Smooth muscle cell of the brain vasculature (primary cell): ENCODE measurements around the gene DIS3L.
"Not testable (repeated sequence)": the region's sequence is repeated elsewhere in the genome, so short reads cannot be mapped to it uniquely, and the experiment has no call there.

Source experiments
- DNase-seq: peaks from one replicate; pipeline ENCODE4 v3.0.0-alpha.2; 2012; ENCODE audit warnings: low read depth, low spot score

Gene DIS3L

DNA sequence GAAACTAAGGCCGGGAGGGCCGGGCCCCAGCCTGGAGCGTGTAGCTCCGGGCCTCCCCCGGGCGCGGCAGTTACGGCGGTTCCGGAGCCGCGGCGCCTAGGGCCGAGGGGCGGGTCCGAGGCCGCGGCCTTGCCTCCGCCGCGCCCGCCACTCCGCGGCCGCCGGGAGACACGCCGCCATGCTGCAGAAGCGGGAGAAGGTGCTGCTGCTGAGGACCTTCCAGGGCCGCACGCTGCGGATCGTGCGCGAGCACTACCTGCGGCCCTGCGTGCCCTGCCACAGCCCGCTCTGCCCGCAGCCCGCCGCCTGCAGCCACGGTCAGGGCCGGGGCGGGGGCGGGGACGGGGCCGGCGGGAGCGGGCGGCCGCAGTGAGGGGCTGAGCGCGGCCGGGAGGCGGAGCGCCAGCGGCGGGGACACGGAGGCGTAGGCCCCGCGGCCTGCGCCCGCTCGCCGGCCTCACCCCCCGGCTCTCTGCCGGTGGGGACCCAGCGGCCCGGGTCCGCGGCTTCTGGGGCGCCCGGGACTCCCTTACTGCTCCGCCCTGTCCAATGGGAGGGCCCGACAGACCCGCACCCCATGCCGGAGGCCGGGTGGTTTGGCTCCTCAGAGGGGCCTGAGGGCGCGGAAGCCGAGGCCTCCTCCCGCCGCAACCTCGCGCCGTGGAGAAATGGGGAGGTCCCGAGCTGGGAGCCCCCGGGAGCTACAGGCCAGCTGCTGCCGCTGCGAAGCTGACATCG, at the start of gene DIS3L:
TSS of gene DIS3L (plus strand) at position 150 of the 738 bp plus-strand sequence. CDS start at position 179, 29 bp downstream.
- DNase-seq: no peak

- not testable (repeated sequence) for DNase-seq
Measured at GRCh38 chr15:66245832-66246231, 47.5 kb upstream of the DIS3L start.

- DNase-seq: no peak
Measured at GRCh38 chr15:66246937-66247336, 46.4 kb upstream of the DIS3L start.

GRCh38 chr15:66249605-66250174, 43.7 kb upstream of the DIS3L start:
- DNase-seq: no peak

- no peak for DNase-seq
Measured at GRCh38 chr15:66251065-66251789, 42.1 kb upstream of the DIS3L start.

GRCh38 chr15:66251790-66252684, 41.3 kb upstream of the DIS3L start:
- no peak for DNase-seq

GRCh38 chr15:66252685-66253417, 40.5 kb upstream of the DIS3L start:
- DNase-seq: no peak

- DNase-seq: no peak
Measured at GRCh38 chr15:66253418-66254088, 39.8 kb upstream of the DIS3L start, which contains the start of gene MEGF11. TSS of gene MEGF11 (minus strand) at chr15:66253750. CDS start at chr15:66128403, 125,347 bp downstream.

DNA sequence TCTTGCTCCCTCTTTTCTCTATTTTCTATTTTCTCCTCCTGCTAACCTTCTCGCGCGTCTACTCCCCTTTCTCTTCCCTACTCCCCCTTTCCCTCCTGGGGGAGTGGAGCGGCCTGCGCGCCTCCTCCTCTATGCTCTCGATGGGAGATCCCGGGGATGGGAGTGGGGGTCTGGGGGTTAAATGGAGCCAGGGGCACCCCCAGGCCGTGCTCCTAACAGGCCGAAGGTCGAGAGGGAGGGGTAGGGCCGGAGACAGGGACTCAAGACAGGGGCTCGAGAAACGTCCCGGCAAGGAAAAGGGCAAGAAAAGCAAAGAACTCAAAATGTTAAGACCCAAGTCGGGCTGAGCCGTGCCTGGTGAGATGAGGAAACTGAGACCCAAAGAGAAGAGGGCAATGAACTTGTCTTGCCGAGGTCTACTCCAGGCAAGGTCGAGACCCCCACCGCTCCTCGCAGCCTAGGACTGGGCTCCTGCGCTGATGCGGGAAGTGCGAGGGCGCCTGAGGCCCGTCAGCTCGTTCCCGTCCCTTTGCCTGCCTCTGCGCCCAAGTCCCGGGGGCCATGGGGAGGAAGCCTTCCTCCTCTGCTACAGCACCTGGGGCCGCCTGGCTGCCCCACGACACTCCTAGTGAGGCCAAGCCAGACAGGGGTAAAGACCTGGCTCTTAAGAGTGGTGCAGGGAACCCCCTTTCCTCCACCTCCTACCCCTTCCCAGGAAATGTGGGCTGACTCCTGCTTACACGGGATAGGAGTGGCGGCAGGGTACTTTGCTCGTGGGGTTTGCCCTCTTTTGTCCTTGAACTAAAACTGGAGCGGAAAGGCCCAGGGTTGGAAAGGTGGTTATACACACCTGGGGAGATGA, 39.0 kb upstream of the DIS3L start:
- DNase-seq: no peak

GRCh38 chr15:66254951-66255676, 38.3 kb upstream of the DIS3L start:
- DNase-seq: no peak

DNA sequence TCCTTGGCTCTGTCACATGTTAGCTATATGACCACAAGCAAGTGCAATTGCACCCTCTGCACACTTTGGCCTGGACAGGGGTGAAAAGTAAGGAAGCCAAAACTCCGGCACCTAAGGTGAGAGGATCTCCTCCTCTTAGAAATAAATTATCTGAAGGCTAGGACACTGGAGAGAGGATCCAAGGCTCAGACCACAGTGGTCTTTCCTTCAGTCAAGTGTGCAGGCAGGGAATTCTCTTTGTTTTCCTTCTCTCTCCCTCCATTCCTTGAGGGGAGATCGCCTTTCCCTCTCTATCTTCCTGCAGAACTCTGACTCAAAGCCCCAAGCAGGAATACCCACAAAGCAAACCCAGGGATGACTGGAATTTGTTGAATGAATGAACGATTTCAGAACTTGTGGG, 36.7 kb upstream of the DIS3L start:
- DNase-seq: no peak

DNA sequence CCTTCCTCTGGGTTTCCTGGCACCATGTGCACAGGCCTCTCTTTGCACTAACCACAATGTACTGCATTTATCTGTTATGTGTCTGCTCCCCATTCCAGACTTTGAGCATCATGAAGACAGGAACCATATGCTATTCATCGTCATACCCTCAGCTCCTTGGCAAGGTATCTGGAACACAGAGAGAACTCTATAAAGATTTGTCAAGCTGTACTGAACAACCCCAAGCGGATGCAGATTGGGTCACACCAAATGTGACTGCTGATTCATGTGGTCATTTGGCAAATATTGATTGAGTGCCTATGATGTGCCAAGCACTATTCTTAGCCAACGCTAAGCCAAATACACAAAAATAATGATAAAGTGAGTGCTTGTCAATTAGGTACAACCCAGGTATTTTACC, 32.3 kb upstream of the DIS3L start:
- no peak for DNase-seq

GRCh38 chr15:66262837-66263236, 30.5 kb upstream of the DIS3L start:
- not testable (repeated sequence) for DNase-seq

- DNase-seq: no peak
Measured at GRCh38 chr15:66264859-66265513, 28.4 kb upstream of the DIS3L start.

DNA sequence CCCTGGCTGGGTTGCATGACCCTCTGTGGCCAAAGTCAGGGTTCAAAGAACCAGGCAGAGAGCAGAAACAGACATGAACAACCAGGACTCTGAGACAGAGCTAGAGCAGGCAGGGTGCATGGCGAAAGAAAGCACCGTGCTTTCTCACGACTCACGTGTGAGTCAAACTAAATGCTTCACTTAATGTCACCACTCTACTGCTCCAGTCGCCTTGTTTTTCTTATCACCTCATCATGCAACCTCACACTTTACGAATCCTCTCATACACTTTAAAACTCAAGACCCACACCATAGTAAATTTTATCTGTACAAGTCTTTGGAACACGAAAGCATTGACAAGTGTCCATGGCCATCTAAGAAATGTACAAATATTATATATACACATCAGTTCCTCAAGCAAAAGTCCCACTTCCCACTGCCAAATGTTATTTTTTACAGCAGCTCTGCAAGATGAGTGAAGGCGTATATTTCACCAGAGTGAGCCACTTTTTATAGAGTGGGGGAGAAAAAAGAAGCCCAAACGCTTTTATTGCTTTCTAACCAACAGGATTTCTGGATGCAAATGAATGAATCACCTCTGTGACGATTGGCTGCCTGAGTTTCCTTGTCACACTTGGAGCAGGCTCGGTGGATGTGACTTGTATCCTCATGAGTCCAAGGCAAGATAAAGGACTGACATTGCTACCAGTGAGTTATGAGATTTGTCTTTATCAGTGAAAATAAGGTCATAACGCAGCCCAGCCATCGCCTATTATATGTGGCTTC, 23.9 kb upstream of the DIS3L start:
- DNase-seq: no peak

GRCh38 chr15:66270932-66271331, 22.4 kb upstream of the DIS3L start:
- DNase-seq: no peak

GRCh38 chr15:66275352-66275751, 18.0 kb upstream of the DIS3L start:
- no peak for DNase-seq
